Upper lobe of right lung (tissue), 1 donor: ENCODE data around the gene WNK2. TPM values are rescaled to one million over a fixed set of nuclear protein-coding genes. Genes with fewer than 3 reads are reported as not detected.

ENCODE experiments used
- ATAC-seq: fragments of 200-7000 bp; cut with Tn5 transposase; one replicate; pipeline ENCODE4 v1.9.1; 2020; ENCODE audit warnings: mild to moderate bottlenecking, moderate library complexity
- DNase-seq: peaks from one replicate; pipeline ENCODE4 v3.0.0-alpha.2; 2020
- H3K27ac ChIP-seq: fragments of 200-600 bp; one replicate; pipeline ENCODE4 v1.8.0; 2022
- H3K27me3 ChIP-seq: fragments of 200-600 bp; one replicate; pipeline ENCODE4 v1.8.0; 2022; ENCODE audit warnings: mild to moderate bottlenecking
- H3K36me3 ChIP-seq: fragments of 200-600 bp; one replicate; pipeline ENCODE4 v1.8.0; 2022
- H3K4me1 ChIP-seq: fragments of 200-600 bp; one replicate; pipeline ENCODE4 v1.8.0; 2022
- H3K4me3 ChIP-seq: fragments of 200-600 bp; one replicate; pipeline ENCODE4 v1.8.0; 2022; ENCODE audit warnings: mild to moderate bottlenecking
- H3K9me3 ChIP-seq: fragments of 200-600 bp; one replicate; pipeline ENCODE4 v1.8.0; 2022
- intact Hi-C: fragments of 100-400 bp; cut with DNase I; formaldehyde crosslinking; loops from one replicate; pipeline ENCODE4 v1.11.0; 2022
- total RNA-seq: library from RNA; stranded (reverse); fragmentation: NEBNext Ultra II Directional; extraction: Animal tissue kit (Norgen Biotek cat#: 25700); gene quantifications from one replicate; pipeline ENCODE4 v1.2.1, GENCODE V29; 2021
- TF ChIP-seq, protein P1 (sequence below): fragments of 200-600 bp; IDR thresholded peaks from one replicate; pipeline ENCODE4 v1.8.0; 2022; ENCODE audit warnings: antibody characterized with exemption
- donor health status: DM: no; HTN: yes; CAD: no; lungs with severe emphysema.

Gene WNK2
- total RNA-seq, 1 donor from 2014 or later, result 0.35 TPM

DNA sequence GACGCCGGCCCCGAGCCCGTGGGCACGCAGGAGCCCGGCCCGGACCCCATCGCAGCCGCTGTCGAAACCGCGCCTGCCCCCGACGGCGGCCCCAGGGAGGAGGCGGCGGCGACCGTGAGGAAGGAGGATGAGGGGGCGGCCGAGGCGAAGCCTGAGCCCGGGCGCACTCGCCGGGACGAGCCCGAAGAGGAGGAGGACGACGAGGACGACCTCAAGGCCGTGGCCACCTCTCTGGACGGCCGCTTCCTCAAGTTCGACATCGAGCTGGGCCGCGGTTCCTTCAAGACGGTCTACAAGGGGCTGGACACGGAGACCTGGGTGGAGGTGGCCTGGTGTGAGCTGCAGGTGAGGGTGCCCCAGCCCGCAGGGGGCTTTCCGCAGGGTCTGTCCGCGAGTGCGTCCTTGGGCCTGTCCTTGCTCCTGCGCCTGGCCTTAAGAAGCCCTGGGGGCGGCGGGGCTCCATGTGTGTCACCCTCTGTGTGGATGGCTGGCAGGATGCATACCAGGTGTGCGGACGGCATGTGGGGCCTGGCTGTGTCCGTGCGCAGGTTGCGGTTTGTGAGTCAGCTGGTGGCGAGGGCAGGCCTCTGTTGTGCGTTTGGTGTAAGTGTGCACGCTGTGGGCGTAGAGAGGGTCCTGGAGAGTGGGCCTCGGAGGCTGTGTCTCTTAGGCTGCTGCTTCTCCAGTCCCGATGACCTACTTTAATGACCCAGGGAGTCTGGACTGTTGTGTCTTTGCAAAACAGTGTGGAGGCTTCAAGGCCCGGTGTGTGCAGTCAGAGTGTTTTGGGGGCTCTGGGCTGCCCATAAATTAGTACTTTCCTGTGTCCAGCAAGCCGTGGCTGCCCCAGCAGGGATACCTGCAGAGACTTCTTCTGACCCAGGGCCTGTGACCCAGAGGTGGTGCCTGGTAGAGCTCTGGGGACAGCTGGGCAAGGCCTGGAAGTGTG is 1.6 kb downstream of the WNK2 start:
- Histone ChIP-seq H3K36me3 (no peaks in the 10 kb centered on the region), H3K27me3 (peaks cover 36% of the 10 kb centered on the region), H3K4me1 (peaks cover 5% of the 10 kb centered on the region), H3K27ac (no peak overlapping the region), H3K9me3 (no peaks in the 10 kb centered on the region), H3K4me3 (no peak overlapping the region)
- no peak for DNase-seq
- TF ChIP-seq, protein P1, sequence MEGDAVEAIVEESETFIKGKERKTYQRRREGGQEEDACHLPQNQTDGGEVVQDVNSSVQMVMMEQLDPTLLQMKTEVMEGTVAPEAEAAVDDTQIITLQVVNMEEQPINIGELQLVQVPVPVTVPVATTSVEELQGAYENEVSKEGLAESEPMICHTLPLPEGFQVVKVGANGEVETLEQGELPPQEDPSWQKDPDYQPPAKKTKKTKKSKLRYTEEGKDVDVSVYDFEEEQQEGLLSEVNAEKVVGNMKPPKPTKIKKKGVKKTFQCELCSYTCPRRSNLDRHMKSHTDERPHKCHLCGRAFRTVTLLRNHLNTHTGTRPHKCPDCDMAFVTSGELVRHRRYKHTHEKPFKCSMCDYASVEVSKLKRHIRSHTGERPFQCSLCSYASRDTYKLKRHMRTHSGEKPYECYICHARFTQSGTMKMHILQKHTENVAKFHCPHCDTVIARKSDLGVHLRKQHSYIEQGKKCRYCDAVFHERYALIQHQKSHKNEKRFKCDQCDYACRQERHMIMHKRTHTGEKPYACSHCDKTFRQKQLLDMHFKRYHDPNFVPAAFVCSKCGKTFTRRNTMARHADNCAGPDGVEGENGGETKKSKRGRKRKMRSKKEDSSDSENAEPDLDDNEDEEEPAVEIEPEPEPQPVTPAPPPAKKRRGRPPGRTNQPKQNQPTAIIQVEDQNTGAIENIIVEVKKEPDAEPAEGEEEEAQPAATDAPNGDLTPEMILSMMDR, result no peak
- no peak for ATAC-seq
- intact Hi-C loops, result no loop called here

DNA sequence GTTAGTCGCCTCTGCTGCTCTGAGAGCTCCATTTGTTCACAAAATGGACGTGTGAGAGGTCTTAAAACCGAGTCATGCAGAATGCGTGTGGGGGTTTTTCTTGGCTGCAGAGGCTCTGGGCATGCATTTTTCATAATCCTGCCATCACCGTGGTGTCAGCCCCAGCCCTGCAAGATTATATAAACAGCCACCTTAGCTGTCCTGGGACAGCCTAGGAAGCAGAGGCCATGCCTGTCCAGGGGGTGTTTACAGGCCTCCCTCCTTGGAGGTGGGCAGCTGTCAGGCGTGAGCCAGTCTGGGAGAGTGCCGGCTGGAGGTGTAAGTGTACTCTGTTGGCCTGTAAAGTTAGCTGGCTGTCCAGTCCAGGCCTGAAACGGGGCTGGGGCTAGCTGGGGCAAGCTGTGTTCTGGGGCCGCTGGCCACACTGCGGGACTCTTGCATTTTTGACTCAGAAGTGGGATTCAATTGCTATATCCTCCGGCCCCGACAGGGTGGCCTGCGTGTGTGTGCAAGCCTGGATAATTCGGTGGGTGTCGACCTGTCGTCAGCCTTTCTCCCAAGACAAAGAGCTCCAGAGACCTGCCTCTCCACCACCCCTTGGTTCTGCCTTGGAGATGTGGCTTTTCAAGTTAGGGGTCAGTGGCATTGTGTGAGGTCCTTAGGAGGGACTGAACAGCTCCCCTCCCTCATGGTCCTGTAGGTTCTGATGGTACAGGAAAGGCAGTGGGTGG is 2.4 kb downstream of the WNK2 start:
- peaks cover 30% of the 10 kb centered on the region for H3K27me3 ChIP-seq
- no peak overlapping the region for H3K4me3 ChIP-seq
- no peak overlapping the region for H3K27ac ChIP-seq
- DNase-seq (no peak), ATAC-seq (no peak)
- H3K9me3 ChIP-seq, result no peaks in the 10 kb centered on the region
- H3K4me1 ChIP-seq, result peaks cover 5% of the 10 kb centered on the region
- intact Hi-C loops, result no loop called here
- TF ChIP-seq, protein P1, result no peak
- H3K36me3 ChIP-seq, result no peaks in the 10 kb centered on the region

DNA sequence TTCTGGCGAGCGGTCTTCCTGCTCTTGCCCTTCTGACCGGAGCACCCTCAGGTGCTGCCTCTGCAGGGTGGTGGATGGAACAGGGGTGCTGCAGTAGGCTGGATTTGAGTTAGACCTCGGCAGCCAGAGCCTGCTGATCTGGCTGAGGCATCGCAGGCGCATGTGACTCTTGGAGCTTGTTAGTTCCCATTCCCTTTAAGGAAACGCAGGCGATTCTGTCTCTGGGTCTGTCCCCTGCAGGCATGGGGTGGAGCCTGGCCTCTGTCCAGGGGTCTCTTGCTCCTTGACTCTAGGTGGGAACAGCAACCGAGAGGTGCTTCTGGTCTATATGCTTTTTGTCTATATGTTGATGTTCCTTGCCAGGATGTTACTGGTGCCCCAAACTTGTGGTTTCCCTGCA is 3.1 kb downstream of the WNK2 start:
- Histone ChIP-seq H3K4me3 (no peak overlapping the region), H3K27me3 (peaks cover 27% of the 10 kb centered on the region), H3K9me3 (no peaks in the 10 kb centered on the region), H3K36me3 (no peaks in the 10 kb centered on the region), H3K4me1 (peaks cover 5% of the 10 kb centered on the region), H3K27ac (no peak overlapping the region)
- TF ChIP-seq, protein P1, result no peak
- intact Hi-C loops, result no loop called here
- ATAC-seq (no peak), DNase-seq (no peak)

DNA sequence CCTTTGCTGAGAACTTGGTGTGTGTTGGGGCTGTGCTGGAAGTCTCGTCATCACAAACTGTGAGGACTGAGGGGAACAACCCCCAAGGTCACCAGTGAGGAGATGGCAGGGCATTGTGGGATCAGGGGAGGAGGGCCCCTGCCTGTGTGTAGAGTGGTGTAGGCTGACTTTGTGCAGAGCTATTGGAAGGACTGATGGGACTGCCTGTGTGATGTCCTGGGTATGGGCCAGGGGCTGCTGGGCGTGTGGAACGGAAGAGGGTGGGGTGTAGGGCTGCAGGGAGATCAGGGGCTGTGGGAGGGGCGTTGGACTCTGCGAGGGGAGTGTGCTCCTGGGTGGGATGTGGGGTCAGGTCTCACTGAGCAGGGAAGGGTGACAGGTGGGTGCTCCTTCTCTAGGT is 3.6 kb downstream of the WNK2 start:
- H3K4me1 ChIP-seq, result peaks cover 5% of the 10 kb centered on the region
- no peak for DNase-seq
- H3K36me3 ChIP-seq, result no peaks in the 10 kb centered on the region
- TF ChIP-seq, protein P1, result no peak
- no peak overlapping the region for H3K4me3 ChIP-seq
- H3K27ac ChIP-seq, result no peak overlapping the region
- H3K27me3 ChIP-seq, result peaks cover 21% of the 10 kb centered on the region
- intact Hi-C loops, result no loop called here
- ATAC-seq, result no peak
- no peaks in the 10 kb centered on the region for H3K9me3 ChIP-seq

DNA sequence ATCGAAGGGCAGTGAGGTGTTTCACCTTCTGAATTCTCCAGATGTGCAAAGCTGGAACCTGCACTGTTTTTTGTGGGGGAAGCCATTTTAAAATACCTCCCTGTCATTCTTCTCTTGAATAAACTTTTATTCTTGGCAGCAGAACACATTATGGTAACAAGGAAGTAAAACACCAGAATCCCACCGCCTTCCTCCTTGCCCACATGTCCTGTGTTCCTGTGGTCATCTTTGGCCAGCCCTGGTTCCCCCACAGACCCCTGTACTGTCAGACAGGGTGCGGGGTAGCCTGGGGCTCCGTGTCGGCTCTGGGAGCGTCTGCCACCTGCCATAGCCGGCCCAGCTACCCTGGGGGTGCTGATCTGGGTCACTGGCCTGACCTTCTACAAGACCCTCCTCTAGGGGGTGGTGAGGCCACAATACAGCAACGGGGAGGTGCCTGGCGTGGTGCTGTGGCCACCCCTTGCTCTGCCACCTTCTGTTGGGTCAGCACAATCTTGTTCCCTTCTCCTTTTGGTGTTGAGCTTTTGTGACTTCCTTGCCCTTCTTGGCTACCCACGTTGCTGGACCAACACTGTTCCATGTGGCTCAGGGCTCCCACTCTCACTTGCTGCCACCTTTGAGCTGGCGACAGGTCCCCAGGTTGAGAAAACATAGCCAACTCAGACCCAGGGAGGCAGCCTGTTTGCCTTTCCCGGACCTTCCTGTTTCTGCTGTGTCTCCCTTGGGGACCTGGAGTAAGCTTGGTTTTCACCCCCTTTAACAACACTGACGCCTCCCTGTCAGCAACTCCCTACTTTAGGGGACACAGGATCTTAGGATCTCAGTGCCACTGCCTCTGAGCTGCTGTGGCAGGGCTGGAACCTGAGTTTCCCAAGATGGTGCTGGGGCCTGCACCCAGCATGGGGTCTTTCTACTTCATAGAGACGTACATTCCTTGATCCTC is 4.8 kb downstream of the WNK2 start:
- ATAC-seq, result no peak
- TF ChIP-seq, protein P1, result no peak
- no peak for DNase-seq
- H3K36me3 ChIP-seq, result no peaks in the 10 kb centered on the region
- intact Hi-C loops, result no loop called here
- no peaks in the 10 kb centered on the region for H3K9me3 ChIP-seq
- H3K27me3 ChIP-seq, result peaks cover 10% of the 10 kb centered on the region
- peaks cover 1% of the 10 kb centered on the region for H3K4me1 ChIP-seq
- H3K4me3 ChIP-seq, result no peak overlapping the region
- no peak overlapping the region for H3K27ac ChIP-seq
